ES-I3 (cell line): Measurements from ENCODE around the gene EBP.
A peak's percentile ranks its signal among the peaks of the same experiment; 100 is the strongest.

ENCODE experiments used
- H3K36me3 ChIP-seq: 2 replicates; pipeline ENCODE4 v1.6.1; 2013; ENCODE audit warnings: mild to moderate bottlenecking, low read length, control low read depth, moderate library complexity; ENCODE audit not compliant: insufficient read depth
- H3K4me1 ChIP-seq: 2 replicates; pipeline ENCODE4 v1.6.1; 2013; ENCODE audit warnings: mild to moderate bottlenecking, control low read depth, low read length; ENCODE audit not compliant: insufficient read depth
- H3K9ac ChIP-seq: 2 replicates; pipeline ENCODE4 v1.6.1; 2013; ENCODE audit warnings: low read depth, mild to moderate bottlenecking, low read length, moderate library complexity
- H3K9me3 ChIP-seq: 2 replicates; pipeline ENCODE4 v1.6.1; 2013; ENCODE audit warnings: mild to moderate bottlenecking, low read length, moderate library complexity; ENCODE audit not compliant: control insufficient read depth, insufficient read depth

EBP gene

GRCh38 chrX:48558271-48558670 is 36.7 kb downstream of the EBP start:
- Histone ChIP-seq H3K4me1 (no peaks in the 10 kb centered on the region), H3K9ac (no peak overlapping the region), H3K9me3 (no peaks in the 10 kb centered on the region), H3K36me3 (no peaks in the 10 kb centered on the region)

- H3K9me3 ChIP-seq, result no peaks in the 10 kb centered on the region
- no peaks in the 10 kb centered on the region for H3K4me1 ChIP-seq
- H3K36me3 ChIP-seq, result no peaks in the 10 kb centered on the region
- no peak overlapping the region for H3K9ac ChIP-seq
Measured at GRCh38 chrX:48559636-48560035, 38.0 kb downstream of the EBP start.

- H3K36me3 ChIP-seq, result no peaks in the 10 kb centered on the region
Measured at GRCh38 chrX:48560056-48560455, 38.4 kb downstream of the EBP start.

GRCh38 chrX:48560681-48561080 is 39.1 kb downstream of the EBP start:
- H3K36me3 ChIP-seq, result no peaks in the 10 kb centered on the region
- H3K9ac ChIP-seq, result no peak overlapping the region
- H3K9me3 ChIP-seq, result no peaks in the 10 kb centered on the region
- no peaks in the 10 kb centered on the region for H3K4me1 ChIP-seq

More at GRCh38 chrX:48560056-48560455, 38.4 kb downstream of the EBP start:
- Histone ChIP-seq H3K4me1 (no peaks in the 10 kb centered on the region), H3K9me3 (no peaks in the 10 kb centered on the region), H3K9ac (no peak overlapping the region)

GRCh38 chrX:48569958-48570357 is 48.4 kb downstream of the EBP start:
- H3K9me3 ChIP-seq, result no peaks in the 10 kb centered on the region
- no peaks in the 10 kb centered on the region for H3K4me1 ChIP-seq
- peaks cover under 1% of the 10 kb centered on the region; the same call in 1 of the 2 replicates for H3K36me3 ChIP-seq
- no peak overlapping the region for H3K9ac ChIP-seq

- H3K9me3 ChIP-seq, result no peaks in the 10 kb centered on the region
- H3K36me3 ChIP-seq, result peaks cover 17% of the 10 kb centered on the region
- H3K9ac ChIP-seq, result peak overlapping the region; percentile 98; the same call in 1 of the 2 replicates
- peaks cover 3% of the 10 kb centered on the region; the same call in 1 of the 2 replicates for H3K4me1 ChIP-seq
Measured at GRCh38 chrX:48573690-48574269, 52.2 kb downstream of the EBP start.

GRCh38 chrX:48574270-48575266 is 53.0 kb downstream of the EBP start, which contains the start of gene RBM3:
Gene RBM3, plus strand, starts transcription at chrX:48574484. Its CDS starts 697 bp downstream, at chrX:48575181.
- Histone ChIP-seq H3K9me3 (no peaks in the 10 kb centered on the region), H3K4me1 (peaks cover 3% of the 10 kb centered on the region; the same call in 1 of the 2 replicates), H3K36me3 (peaks cover 17% of the 10 kb centered on the region), H3K9ac (peak within 1 kb of the TSS; percentile 98)

GRCh38 chrX:48575642-48576041 is 54.0 kb downstream of the EBP start:
- Histone ChIP-seq H3K9me3 (no peaks in the 10 kb centered on the region), H3K4me1 (peaks cover 3% of the 10 kb centered on the region; the same call in 1 of the 2 replicates), H3K36me3 (peaks cover 17% of the 10 kb centered on the region), H3K9ac (no peak overlapping the region)

GRCh38 chrX:48576108-48576507 is 54.5 kb downstream of the EBP start:
- peaks cover 5% of the 10 kb centered on the region; the same call in 1 of the 2 replicates for H3K4me1 ChIP-seq
- H3K9ac ChIP-seq, result no peak overlapping the region
- peaks cover 17% of the 10 kb centered on the region for H3K36me3 ChIP-seq
- no peaks in the 10 kb centered on the region for H3K9me3 ChIP-seq
